DMS79 treated with DMSO at 0.1 percent for 48 hours (cell line): Measurements from ENCODE around the gene ZFP90.
"Not testable (repeated sequence)": the region's sequence is repeated elsewhere in the genome, so short reads cannot be mapped to it uniquely, and the experiment has no call there.

Source experiments
- DNase-seq: peaks from one replicate; lab custom pipeline; 2025; lab: John Stamatoyannopoulos, UW

The ZFP90 gene

GRCh38 chr16:68519225-68519745 lies 19.8 kb upstream of the ZFP90 start:
- no peak for DNase-seq

- peak; percentile 65 for DNase-seq
These were observed 18.4 kb upstream of the ZFP90 start for GRCh38 chr16:68520649-68521086.

GRCh38 chr16:68524069-68524820 lies 14.8 kb upstream of the ZFP90 start:
- DNase-seq = no peak

- no peak for DNase-seq
These were observed 12.8 kb upstream of the ZFP90 start for GRCh38 chr16:68526143-68526781.

- no peak for DNase-seq
These were observed 12.3 kb upstream of the ZFP90 start for GRCh38 chr16:68526782-68527145.

GRCh38 chr16:68528233-68528632 lies 10.9 kb upstream of the ZFP90 start:
- DNase-seq = no peak

GRCh38 chr16:68528686-68529379 lies 10.3 kb upstream of the ZFP90 start:
- peak; percentile 74 for DNase-seq

GRCh38 chr16:68529608-68529930 lies 9.5 kb upstream of the ZFP90 start:
- DNase-seq = no peak

- peak; percentile 91 for DNase-seq
These were observed 9.0 kb upstream of the ZFP90 start for GRCh38 chr16:68529931-68530701.

GRCh38 chr16:68533937-68534336 lies 5.2 kb upstream of the ZFP90 start:
- no peak for DNase-seq

- no peak for DNase-seq
These were observed 3.8 kb upstream of the ZFP90 start for GRCh38 chr16:68535331-68535730.

GRCh38 chr16:68539711-68540239 lies 684 bp downstream of the ZFP90 start:
- DNase-seq = peak; percentile 29

GRCh38 chr16:68548947-68549346 lies 9.9 kb downstream of the ZFP90 start:
- no peak for DNase-seq

- no peak for DNase-seq
These were observed 14.1 kb downstream of the ZFP90 start for GRCh38 chr16:68553186-68553585.

GRCh38 chr16:68560341-68560740 lies 21.2 kb downstream of the ZFP90 start:
- not testable (repeated sequence) for DNase-seq

- no peak for DNase-seq
These were observed 24.7 kb downstream of the ZFP90 start for GRCh38 chr16:68563631-68564381.

GRCh38 chr16:68564382-68564985 lies 25.4 kb downstream of the ZFP90 start:
- no peak for DNase-seq

- DNase-seq = no peak
These were observed 35.4 kb downstream of the ZFP90 start for GRCh38 chr16:68574479-68574878.

- DNase-seq = no peak
These were observed 36.0 kb downstream of the ZFP90 start for GRCh38 chr16:68575082-68575481.

- no peak for DNase-seq
These were observed 38.3 kb downstream of the ZFP90 start for GRCh38 chr16:68577352-68577853.
